Keratinocyte (primary cell): ENCODE measurements around the gene PROSER1. TPM values are rescaled to one million over a fixed set of nuclear protein-coding genes. Genes with fewer than 3 reads are reported as not detected.

ENCODE experiments used
- DNase-seq: peaks from one replicate; pipeline ENCODE4 v3.0.0-alpha.2; 2011; ENCODE audit warnings: low read depth, missing footprints, low spot score
- FAIRE-seq: peaks from 2 replicates; lab custom pipeline; 2011; peaks lifted over from hg19 to GRCh38; lab: Jason Lieb, UNC
- H2AFZ ChIP-seq: 2 replicates; pipeline ENCODE4 v1.6.0; 2012; ENCODE audit warnings: low read length, control low read depth, inconsistent platforms; ENCODE audit not compliant: control insufficient read depth
- H3K27ac ChIP-seq: 2 replicates; pipeline ENCODE4 v1.5.1; 2011; ENCODE audit warnings: low read length; ENCODE audit not compliant: control insufficient read depth, insufficient read depth
- H3K27me3 ChIP-seq: 3 replicates; pipeline ENCODE4 v1.6.0; 2011; ENCODE audit warnings: low read length; ENCODE audit not compliant: control insufficient read depth, insufficient read depth; ENCODE audit errors: extremely low read depth
- H3K36me3 ChIP-seq, 2 experiments: 2 replicates in 1 of 2; 3 replicates in 1 of 2; pipeline ENCODE4 v1.5.1; 2011; ENCODE audit warnings: low read length in 2 of 2, mild to moderate bottlenecking in 1 of 2; ENCODE audit not compliant: control insufficient read depth in 2 of 2, insufficient read depth in 2 of 2; ENCODE audit errors: extremely low read depth in 1 of 2
- H3K4me1 ChIP-seq: 3 replicates; pipeline ENCODE4 v1.5.1; 2011; ENCODE audit warnings: low read length; ENCODE audit not compliant: control insufficient read depth, insufficient read depth; ENCODE audit errors: extremely low read depth
- H3K4me2 ChIP-seq: 3 replicates; pipeline ENCODE4 v1.6.0; 2011; ENCODE audit warnings: low read depth, low read length; ENCODE audit not compliant: control insufficient read depth, insufficient read depth; ENCODE audit errors: extremely low read depth
- H3K4me3 ChIP-seq, 3 experiments: fragments of 200-600 bp in 1 of 3; sonication (generic) in 1 of 3; 2 replicates in 2 of 3; 3 replicates in 1 of 3; pipeline ENCODE4 v1.5.1; 2011 to 2016; ENCODE audit warnings: low read length in 3 of 3, mild to moderate bottlenecking in 3 of 3, control low read depth in 2 of 3, inconsistent platforms in 1 of 3, low read depth in 1 of 3, mixed read lengths in 1 of 3, mixed run types in 1 of 3, moderate library complexity in 1 of 3; ENCODE audit not compliant: control insufficient read depth in 2 of 3, insufficient read depth in 2 of 3; ENCODE audit errors: extremely low read depth in 1 of 3
- H3K79me2 ChIP-seq: 2 replicates; pipeline ENCODE4 v1.6.0; 2012; ENCODE audit warnings: low read length; ENCODE audit not compliant: control insufficient read depth, insufficient read depth
- H3K9ac ChIP-seq: 3 replicates; pipeline ENCODE4 v1.6.0; 2011; ENCODE audit warnings: low read length; ENCODE audit not compliant: control insufficient read depth, insufficient read depth; ENCODE audit errors: extremely low read depth
- H3K9me1 ChIP-seq: 3 replicates; pipeline ENCODE4 v1.6.0; 2011; ENCODE audit warnings: low read length; ENCODE audit not compliant: control insufficient read depth, insufficient read depth; ENCODE audit errors: extremely low read depth
- H3K9me3 ChIP-seq: 2 replicates; pipeline ENCODE4 v1.5.1; 2012; ENCODE audit warnings: low read depth, low read length; ENCODE audit not compliant: control insufficient read depth
- H4K20me1 ChIP-seq: 3 replicates; pipeline ENCODE4 v1.6.0; 2011; ENCODE audit warnings: low read length; ENCODE audit not compliant: control insufficient read depth, insufficient read depth; ENCODE audit errors: extremely low read depth
- EZH2 ChIP-seq: IDR thresholded peaks from one replicate; pipeline ENCODE4 v1.6.1; 2012; ENCODE audit warnings: inconsistent platforms, mild to moderate bottlenecking, low read length, moderate library complexity
- dilution Hi-C: fragments of 300-500 bp; cut with MboI; formaldehyde crosslinking; loops from one replicate; pipeline ENCODE4 v1.7.0; 2020; ENCODE audit warnings: low sequenced_read_pairs; ENCODE audit not compliant: extremely low pct_ligation_motif_present
- polyA plus RNA-seq, 5 experiments: library from polyadenylated mRNA; depleted of rRNA in 3 of 5; stranded (reverse) in 3 of 5; stranded (forward) in 1 of 5; unstranded in 1 of 5; fragments of >200 nt; gene quantifications; 1 replicate in 1 of 5; 2 replicates in 3 of 5; 3 replicates in 1 of 5; pipeline versions ENCODE4 v1.2.1 to v1.2.3, GENCODE V29; 2011 to 2012; ENCODE audit warnings: missing spikeins in 2 of 5, low read depth in 1 of 5, low replicate concordance in 1 of 5
- TF ChIP-seq, protein P1 (sequence below), 3 experiments: IDR thresholded peaks in 1 of 3; conservative IDR thresholded peaks in 1 of 3; optimal IDR thresholded peaks in 1 of 3; 2 replicates in 2 of 3; 3 replicates in 1 of 3; pipeline versions ENCODE3 to v1.5.1; 2011; ENCODE audit warnings: low read length in 3 of 3, mild to moderate bottlenecking in 3 of 3, moderate library complexity in 2 of 3, control low read depth in 1 of 3, inconsistent platforms in 1 of 3; ENCODE audit not compliant: insufficient read depth in 2 of 3; ENCODE audit errors: extremely low read depth in 1 of 3

The PROSER1 gene
- polyA plus RNA-seq, 1 donor (not counting 4 experiments of a cell fraction or from before 2014, with no cell fraction given): 16.9 TPM

DNA sequence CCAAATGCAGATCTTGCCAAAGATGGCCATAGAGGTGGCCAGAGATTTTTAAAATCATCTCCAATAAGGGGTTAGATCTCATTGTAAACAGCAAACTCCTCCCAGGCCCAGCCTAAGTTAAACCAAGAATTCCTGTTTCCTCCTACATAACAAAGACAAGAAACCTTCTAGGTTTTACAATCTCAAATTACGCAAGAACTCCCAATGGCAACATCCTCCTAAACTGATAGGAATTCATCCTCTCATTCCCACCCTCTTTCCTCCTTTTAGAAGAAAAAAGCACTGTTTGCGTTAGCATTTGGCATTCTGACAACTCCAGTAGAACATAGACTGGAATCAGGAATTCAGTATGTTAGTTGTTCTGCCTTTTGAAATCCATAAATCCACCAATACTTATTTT lies 14.6 kb downstream of the PROSER1 start:
- Histone ChIP-seq H3K27ac (no peak overlapping the region), H3K9ac (no peak overlapping the region), H3K9me1 (no peaks in the 10 kb centered on the region), H3K4me2 (no peak overlapping the region), H3K36me3 (peaks cover 8 to 28% of the 10 kb centered on the region in 2 experiments), H3K9me3 (no peaks in the 10 kb centered on the region), H3K27me3 (no peaks in the 10 kb centered on the region), H2AFZ (no peak overlapping the region), H4K20me1 (no peaks in the 10 kb centered on the region), H3K79me2 (peaks cover 2% of the 10 kb centered on the region), H3K4me1 (no peaks in the 10 kb centered on the region), H3K4me3 (no peak overlapping the region)
- DNase-seq (no peak), FAIRE-seq (no peak)
- TF ChIP-seq, protein P1, sequence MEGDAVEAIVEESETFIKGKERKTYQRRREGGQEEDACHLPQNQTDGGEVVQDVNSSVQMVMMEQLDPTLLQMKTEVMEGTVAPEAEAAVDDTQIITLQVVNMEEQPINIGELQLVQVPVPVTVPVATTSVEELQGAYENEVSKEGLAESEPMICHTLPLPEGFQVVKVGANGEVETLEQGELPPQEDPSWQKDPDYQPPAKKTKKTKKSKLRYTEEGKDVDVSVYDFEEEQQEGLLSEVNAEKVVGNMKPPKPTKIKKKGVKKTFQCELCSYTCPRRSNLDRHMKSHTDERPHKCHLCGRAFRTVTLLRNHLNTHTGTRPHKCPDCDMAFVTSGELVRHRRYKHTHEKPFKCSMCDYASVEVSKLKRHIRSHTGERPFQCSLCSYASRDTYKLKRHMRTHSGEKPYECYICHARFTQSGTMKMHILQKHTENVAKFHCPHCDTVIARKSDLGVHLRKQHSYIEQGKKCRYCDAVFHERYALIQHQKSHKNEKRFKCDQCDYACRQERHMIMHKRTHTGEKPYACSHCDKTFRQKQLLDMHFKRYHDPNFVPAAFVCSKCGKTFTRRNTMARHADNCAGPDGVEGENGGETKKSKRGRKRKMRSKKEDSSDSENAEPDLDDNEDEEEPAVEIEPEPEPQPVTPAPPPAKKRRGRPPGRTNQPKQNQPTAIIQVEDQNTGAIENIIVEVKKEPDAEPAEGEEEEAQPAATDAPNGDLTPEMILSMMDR (optimal IDR thresholded peaks at IDR 0.05 in 1 of 3, IDR thresholded peaks at IDR 0.05 in 1 of 3, conservative IDR thresholded peaks at IDR 0.05 in 1 of 3; ENCODE audit: extremely low read depth in 1 of 3, insufficient read depth in 2 of 3, low read length in 3 of 3): no peak
- no peak for TF ChIP-seq EZH2
- dilution Hi-C loops: no loop called here

DNA sequence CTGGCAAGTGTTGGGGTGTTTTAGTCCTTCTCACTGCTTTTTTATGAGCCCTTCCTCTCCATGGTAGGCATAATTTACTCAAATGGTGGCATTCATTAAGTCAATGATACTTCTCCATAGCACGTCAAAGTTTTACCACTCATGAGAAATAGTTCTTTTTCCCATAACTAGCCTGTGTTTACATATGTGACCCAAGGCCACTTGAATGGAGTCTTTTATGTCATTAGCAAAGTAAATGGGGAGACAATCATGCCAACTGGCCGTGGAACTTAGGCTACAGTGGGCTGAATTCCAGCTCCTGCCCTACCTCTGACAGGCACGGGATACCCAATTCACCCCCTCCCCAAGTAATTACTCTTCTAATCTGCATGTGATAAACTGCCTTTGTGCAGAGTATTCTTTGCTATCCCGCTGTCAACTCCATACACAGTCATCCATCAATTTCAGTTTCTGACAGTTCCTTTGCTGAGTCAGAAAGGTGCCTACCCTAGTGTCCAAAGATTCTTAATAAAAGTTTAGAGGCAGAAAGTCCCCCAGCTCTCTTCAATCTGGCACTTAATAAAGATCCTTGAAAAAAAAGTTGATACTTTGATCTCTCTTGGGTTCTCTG lies 16.9 kb downstream of the PROSER1 start:
- dilution Hi-C loops: no loop called here

More for the DNA sequence above, 16.9 kb downstream of the PROSER1 start:
- FAIRE-seq: no peak
- H3K27me3 ChIP-seq: no peaks in the 10 kb centered on the region
- no peak overlapping the region for H3K4me3 ChIP-seq
- TF ChIP-seq EZH2: no peak
- TF ChIP-seq, protein P1 (optimal IDR thresholded peaks at IDR 0.05 in 1 of 3, IDR thresholded peaks at IDR 0.05 in 1 of 3, conservative IDR thresholded peaks at IDR 0.05 in 1 of 3; ENCODE audit: extremely low read depth in 1 of 3, insufficient read depth in 2 of 3, low read length in 3 of 3): no peak
- H3K36me3 ChIP-seq: peaks cover 5 to 27% of the 10 kb centered on the region in 2 experiments
- H3K4me2 ChIP-seq: no peak overlapping the region
- H3K9me3 ChIP-seq: no peaks in the 10 kb centered on the region
- H3K9me1 ChIP-seq: no peaks in the 10 kb centered on the region
- no peak overlapping the region for H2AFZ ChIP-seq
- no peak overlapping the region for H3K27ac ChIP-seq
- H3K4me1 ChIP-seq: no peaks in the 10 kb centered on the region
- H3K9ac ChIP-seq: no peak overlapping the region
- no peaks in the 10 kb centered on the region for H4K20me1 ChIP-seq
- no peak for DNase-seq
- H3K79me2 ChIP-seq: no peaks in the 10 kb centered on the region
